Right lobe of liver (tissue), 6 donors: ENCODE data around the gene TNNC2. TPM values are rescaled to one million over a fixed set of nuclear protein-coding genes. Genes with fewer than 3 reads are reported as not detected.

Experiments used
- ATAC-seq, 4 donors: fragments of 200-7000 bp; cut with Tn5 transposase; one replicate each; pipeline ENCODE4 v1.9.1; 2020; ENCODE audit warnings: mild to moderate bottlenecking in 4 of 4, moderate library complexity in 4 of 4
- DNase-seq, 3 donors: peaks; one replicate each; pipeline ENCODE4 v3.0.0-alpha.2; 2020
- H3K27ac ChIP-seq, 3 donors: fragments of 200-600 bp; one replicate each; pipeline ENCODE4 v1.8.0; 2022
- H3K27me3 ChIP-seq, 2 donors: fragments of 200-600 bp; one replicate each; pipeline ENCODE4 v1.8.0; 2022
- H3K36me3 ChIP-seq, 4 donors: fragments of 200-600 bp; sonication (generic) in 1 of 4; one replicate each; pipeline versions ENCODE4 v1.5.1 to v1.8.0; 2017 to 2022; ENCODE audit warnings: control low read depth in 1 of 4
- H3K4me1 ChIP-seq, 4 donors: fragments of 200-600 bp; sonication (generic) in 1 of 4; one replicate each; pipeline versions ENCODE4 v1.5.1 to v1.8.0; 2017 to 2022; ENCODE audit warnings: control low read depth in 1 of 4
- H3K4me3 ChIP-seq, 3 donors: fragments of 200-600 bp; one replicate each; pipeline ENCODE4 v1.8.0; 2022
- H3K9me3 ChIP-seq, 4 donors: fragments of 200-600 bp; sonication (generic) in 1 of 4; one replicate each; pipeline versions ENCODE4 v1.5.1 to v1.8.0; 2017 to 2022; ENCODE audit warnings: control low read depth in 1 of 4
- CTCF ChIP-seq, 4 donors: fragments of 200-600 bp in 3 of 4; fragments of 450-650 bp in 1 of 4; IDR thresholded peaks; one replicate each; pipeline versions ENCODE4 v1.5.1 to v1.8.0; 2016 to 2022; ENCODE audit warnings: antibody characterized with exemption in 4 of 4, mild to moderate bottlenecking in 2 of 4
- POLR2A ChIP-seq: fragments of 450-650 bp; IDR thresholded peaks from one replicate; pipeline ENCODE4 v1.6.1; 2017; ENCODE audit warnings: antibody characterized with exemption, mild to moderate bottlenecking
- WGBS: methylation state at CpG from one replicate; pipeline ENCODE4 v1.1.6; 2018; ENCODE audit warnings: low coverage, low lambda C conversion rate; ENCODE audit not compliant: insufficient coverage; ENCODE audit errors: missing lambda C conversion rate; 5-methylcytosine and 5-hydroxymethylcytosine counted together
- intact Hi-C, 2 donors: fragments of 100-400 bp; cut with DNase I; formaldehyde crosslinking; loops; one replicate each; pipeline versions ENCODE4 v1.11.2 to v1.14.1; 2022
- total RNA-seq, 6 experiments: library from RNA; depleted of rRNA in 2 of 6; stranded (reverse); fragments of >200 nt in 2 of 6; fragmentation: NEBNext Ultra II Directional in 3 of 6; extraction: Animal tissue kit (Norgen Biotek cat#: 25700) in 3 of 6; gene quantifications; one replicate each; pipeline versions ENCODE4 v1.1.0 to v1.2.4, GENCODE V29; 2016 to 2023
- donor health status: DM: no; HTN: yes; CAD: no.
- donor health status: DM: no; HTN: no; CAD: no.
- donor health status: DM: no; HTN: no; CAD: no.
- donor health status: DM: no; HTN: yes; CAD: no.
- donor health status: DM: no; HTN: yes; CAD: no.

Gene TNNC2
- total RNA-seq, 6 experiments from 2014 or later = 0.37 to 3.5 (median 0.86) TPM; not detected in 3

- H3K27me3 ChIP-seq = no peaks in the 10 kb centered on the region
- intact Hi-C loops = no loop called here
- no peak overlapping the region for H3K4me3 ChIP-seq
- no peak overlapping the region for H3K27ac ChIP-seq
- no peaks in the 10 kb centered on the region for H3K9me3 ChIP-seq
- TF ChIP-seq POLR2A (no peak), CTCF (IDR thresholded peaks at IDR 0.05) (no peak)
- no peaks in the 10 kb centered on the region for H3K36me3 ChIP-seq
- ATAC-seq = no peak
- H3K4me1 ChIP-seq = peaks cover 0 to 4% (median 0%) of the 10 kb centered on the region in 4 donors
- DNase-seq = no peak
These were observed 40.7 kb upstream of the TNNC2 start for GRCh38 chr20:45867819-45868176.

DNA sequence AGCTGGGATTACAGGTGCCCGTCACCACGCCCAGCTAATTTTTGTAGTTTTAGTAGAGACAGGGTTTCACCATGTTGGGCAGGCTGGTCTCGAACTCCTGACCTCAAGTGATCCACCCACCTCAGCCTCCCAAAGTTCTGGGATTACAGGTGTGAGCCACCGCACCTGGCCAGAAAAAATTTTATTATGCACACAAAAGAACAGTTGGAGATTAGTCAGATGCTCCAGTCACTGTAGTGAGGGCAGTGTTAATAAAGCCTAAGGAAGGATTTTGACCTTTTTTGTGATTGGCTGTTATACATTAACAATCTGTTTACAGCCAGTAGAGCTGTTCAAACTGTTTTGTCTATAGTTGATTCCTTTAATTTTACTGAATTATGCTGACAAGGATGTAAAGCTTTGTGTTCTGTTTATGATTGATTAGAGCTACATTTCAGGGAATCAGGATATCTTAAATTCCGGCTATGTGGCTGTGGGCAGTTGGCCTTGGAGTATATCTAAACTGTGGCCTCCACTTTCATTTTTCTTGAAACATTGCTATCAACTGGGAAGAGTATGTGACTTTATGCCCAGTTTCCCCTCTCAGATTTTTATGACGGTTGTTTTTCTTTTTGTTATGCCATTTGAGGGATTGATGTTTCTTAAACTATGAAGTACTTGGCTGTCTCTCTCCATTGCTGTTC, 40.2 kb upstream of the TNNC2 start:
- ATAC-seq = peak in 2 of 4 donors; percentile 35 to 56

DNA sequence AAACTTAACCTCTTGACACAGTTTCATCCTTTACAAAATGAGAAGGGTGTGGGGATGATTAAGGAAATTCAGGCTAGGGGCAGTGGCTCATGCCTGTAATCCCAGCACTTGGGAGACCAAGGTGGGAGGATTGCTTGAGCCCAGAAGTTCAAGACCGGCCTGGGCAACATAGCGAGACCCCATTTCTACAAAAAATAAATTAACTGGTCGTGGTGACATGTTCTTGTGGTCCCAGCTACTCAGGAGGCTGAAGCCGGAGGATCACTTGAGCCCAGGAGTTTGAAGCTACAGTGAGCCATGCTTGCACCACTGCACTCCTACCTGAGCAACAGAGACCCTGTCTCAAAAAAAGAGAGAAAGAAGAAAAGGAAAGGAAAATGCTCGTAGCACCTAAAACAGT, 39.3 kb upstream of the TNNC2 start:
- H3K4me3 ChIP-seq = no peak overlapping the region
- ATAC-seq (no peak), DNase-seq (no peak)
- no peaks in the 10 kb centered on the region for H3K27me3 ChIP-seq
- H3K9me3 ChIP-seq = no peaks in the 10 kb centered on the region
- no peak overlapping the region for H3K27ac ChIP-seq
- no peaks in the 10 kb centered on the region for H3K36me3 ChIP-seq
- peaks cover 0 to 4% (median 0%) of the 10 kb centered on the region in 4 donors for H3K4me1 ChIP-seq
- intact Hi-C loops = no loop called here
- TF ChIP-seq CTCF (IDR thresholded peaks at IDR 0.05) (no peak), POLR2A (no peak)
- WGBS = 92% methylated on average over 5 of the region's 5 CpGs

More for the DNA sequence above, 40.2 kb upstream of the TNNC2 start:
- intact Hi-C loops = no loop called here
- Histone ChIP-seq H3K27ac (no peak overlapping the region), H3K27me3 (no peaks in the 10 kb centered on the region), H3K4me1 (peaks cover 0 to 4% (median 0%) of the 10 kb centered on the region in 4 donors), H3K36me3 (no peaks in the 10 kb centered on the region), H3K9me3 (no peaks in the 10 kb centered on the region), H3K4me3 (no peak overlapping the region)
- 71% methylated on average over 6 of the region's 6 CpGs for WGBS
- no peak for DNase-seq
- no peak for TF ChIP-seq POLR2A
- TF ChIP-seq CTCF (IDR thresholded peaks at IDR 0.05) = no peak

GRCh38 chr20:45863543-45864470, 36.7 kb upstream of the TNNC2 start:
- 84% methylated on average over 6 of the region's 7 CpGs for WGBS
- no peak for DNase-seq
- ATAC-seq = peak in 2 of 4 donors; percentile 18 to 43

More at GRCh38 chr20:45863543-45864470, 36.7 kb upstream of the TNNC2 start:
- Histone ChIP-seq H3K4me3 (no peak overlapping the region), H3K27me3 (no peaks in the 10 kb centered on the region), H3K36me3 (no peaks in the 10 kb centered on the region), H3K9me3 (no peaks in the 10 kb centered on the region), H3K27ac (no peak overlapping the region), H3K4me1 (peaks cover 0 to 4% (median 0%) of the 10 kb centered on the region in 4 donors)
- TF ChIP-seq CTCF (IDR thresholded peaks at IDR 0.05) (no peak), POLR2A (no peak)
- intact Hi-C loops = no loop called here
